ENCODE measurements around the gene KCNJ6. TPM values are rescaled to one million over a fixed set of nuclear protein-coding genes. Genes with fewer than 3 reads are reported as not detected.

Gene KCNJ6
- total RNA-seq, 1 experiment from 2014 or later = 1.2 TPM

DNA sequence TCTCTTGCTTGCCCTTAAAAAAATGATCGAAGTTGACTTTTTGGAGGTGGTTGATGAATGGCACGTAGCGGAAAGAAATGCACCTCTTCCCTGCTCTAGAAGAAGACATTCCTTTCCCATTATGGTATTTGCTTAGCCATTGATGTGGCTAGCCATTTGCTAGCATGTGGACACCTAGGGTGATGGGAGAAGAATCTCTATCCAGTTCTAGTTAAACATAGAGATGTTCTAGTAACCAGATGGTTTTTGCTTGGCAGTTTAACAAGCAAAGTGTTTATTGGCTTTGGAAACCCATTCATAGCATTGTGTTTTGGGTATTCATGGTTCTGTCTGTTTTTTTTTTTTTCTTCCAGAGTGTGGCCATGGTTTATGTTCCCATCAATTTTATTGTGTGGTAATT, 78.9 kb downstream of the KCNJ6 start:
- TF ChIP-seq CTCF (conservative IDR thresholded peaks at IDR 0.05) = no peak
- no peak overlapping the region for H2BK120ac ChIP-seq (ENCODE audit: low read depth, low read length, poor library complexity, severe bottlenecking)
- no peak overlapping the region for H2BK5ac ChIP-seq (ENCODE audit: insufficient read length, low read length)
- H3K9ac ChIP-seq (ENCODE audit: extremely low read depth, insufficient read length, low read length) = no peak overlapping the region
- H3K4me1 ChIP-seq (ENCODE audit: insufficient read depth, low read length) = no peaks in the 10 kb centered on the region
- Mint-ChIP-seq H3K4me3 (no peak overlapping the region), H3K27me3 (ENCODE audit: low read depth) (no peaks in the 10 kb centered on the region; the same call in 1 of the 2 replicates), H3K4me1 (peaks cover 24 to 25% of the 10 kb centered on the region in 2 experiments), H3K9me3 (peaks cover 0 to 3% of the 10 kb centered on the region in 2 experiments; a peak in 1 of 5 replicates), H3K36me3 (ENCODE audit: insufficient read depth in 1 of 3, low read depth in 3 of 3) (peaks cover 0 to 7% (median 0%) of the 10 kb centered on the region in 3 experiments; a peak in 3 of 7 replicates), H3K27ac (no peak overlapping the region)
- no peak overlapping the region for H3K4me2 ChIP-seq (ENCODE audit: insufficient read depth, insufficient read length, low read length)
- H3K14ac ChIP-seq (ENCODE audit: insufficient read depth, low read length) = no peak overlapping the region
- H4K20me1 ChIP-seq (ENCODE audit: control insufficient read depth, insufficient read depth, insufficient read length) = no peaks in the 10 kb centered on the region
- H3K4ac ChIP-seq (ENCODE audit: low read depth, low read length) = no peak overlapping the region
- no peak overlapping the region for H3T11ph ChIP-seq (ENCODE audit: low read length)
- H2BK15ac ChIP-seq (ENCODE audit: low read depth, low read length) = no peak overlapping the region
- H3K27me3 ChIP-seq (ENCODE audit: insufficient read depth, low read length) = no peaks in the 10 kb centered on the region
- H3K79me1 ChIP-seq (ENCODE audit: insufficient read depth, low read depth, low read length, poor library complexity, severe bottlenecking) = no peaks in the 10 kb centered on the region
- H4K5ac ChIP-seq (ENCODE audit: insufficient read length, low read depth, low read length) = no peak overlapping the region
- no peak overlapping the region for H3K18ac ChIP-seq (ENCODE audit: insufficient read length, low read depth, low read length)
- no peak overlapping the region for H3K56ac ChIP-seq (ENCODE audit: insufficient read length, low read depth, low read length)
- H4K91ac ChIP-seq (ENCODE audit: insufficient read length, low read depth, low read length) = no peak overlapping the region
- H3K79me2 ChIP-seq (ENCODE audit: insufficient read depth, low read length) = no peaks in the 10 kb centered on the region
- WGBS (ENCODE audit: extremely low coverage, insufficient read length, low lambda C conversion rate) = no CpG with 5 or more reads among the region's 3 CpGs
- H2BK20ac ChIP-seq (ENCODE audit: low read depth, low read length, poor library complexity, severe bottlenecking) = no peak overlapping the region
- no peak overlapping the region for H2AK5ac ChIP-seq (ENCODE audit: insufficient read length, low read length)
- no peak for DNase-seq
- no peak overlapping the region for H4K8ac ChIP-seq (replicated peaks; ENCODE audit: insufficient read length, low read depth, low read length)
- H3K23ac ChIP-seq (ENCODE audit: insufficient read length, low read depth, low read length) = no peak overlapping the region
- H3K9me3 ChIP-seq (ENCODE audit: control insufficient read depth, low read depth, low read length) = no peaks in the 10 kb centered on the region
- H2BK12ac ChIP-seq (ENCODE audit: insufficient read length, low read depth, low read length) = no peak overlapping the region
- H3K23me2 ChIP-seq (ENCODE audit: insufficient read length, low read depth, low read length, poor library complexity, severe bottlenecking) = no peaks in the 10 kb centered on the region
- H3K27ac ChIP-seq (ENCODE audit: insufficient read length, low read depth, low read length) = no peak overlapping the region
- H2AFZ ChIP-seq (ENCODE audit: low read length) = no peak overlapping the region

Data from H9 (cell line).